Transverse colon (tissue), 4 donors: ENCODE data around the gene PKP3. TPM values are rescaled to one million over a fixed set of nuclear protein-coding genes. Genes with fewer than 3 reads are reported as not detected.

Source experiments
- DNase-seq: peaks from one replicate; pipeline ENCODE4 v3.0.0-alpha.2; 2019
- H3K27ac ChIP-seq, 4 donors: fragments of 200-600 bp; sonication (generic); 2 replicates each; pipeline ENCODE4 v1.5.1; 2016 to 2018; ENCODE audit warnings: inconsistent platforms in 4 of 4
- H3K27me3 ChIP-seq: fragments of 200-600 bp; sonication (generic); 2 replicates; pipeline ENCODE4 v1.5.1; 2017; ENCODE audit warnings: inconsistent platforms
- H3K36me3 ChIP-seq, 4 donors: fragments of 200-600 bp; sonication (generic); 2 replicates each; pipeline ENCODE4 v1.5.1; 2017 to 2019; ENCODE audit warnings: inconsistent platforms in 4 of 4
- H3K4me1 ChIP-seq, 4 donors: fragments of 200-600 bp; sonication (generic); 2 replicates each; pipeline ENCODE4 v1.5.1; 2017 to 2020; ENCODE audit warnings: inconsistent platforms in 4 of 4
- H3K4me3 ChIP-seq, 4 donors: fragments of 200-600 bp; sonication (generic); 1 replicate in 1 of 4; 2 replicates in 3 of 4; pipeline versions ENCODE4 v1.5.1 to v1.6.1; 2017 to 2019; ENCODE audit warnings: inconsistent platforms in 4 of 4
- H3K9me3 ChIP-seq, 2 donors: fragments of 200-600 bp; sonication (generic); 2 replicates each; pipeline ENCODE4 v1.5.1; 2017 to 2019; ENCODE audit warnings: inconsistent platforms in 2 of 2
- CTCF ChIP-seq, 5 experiments: fragments of 200-600 bp in 3 of 5; fragments of 450-650 bp in 2 of 5; sonication (generic) in 3 of 5; IDR thresholded peaks; 1 replicate in 2 of 5; 2 replicates in 3 of 5; pipeline ENCODE4 v1.5.1; 2016 to 2017; ENCODE audit warnings: antibody characterized with exemption in 5 of 5, inconsistent platforms in 3 of 5, mild to moderate bottlenecking in 2 of 5, moderate library complexity in 1 of 5
- EP300 ChIP-seq: sonication (generic); formaldehyde crosslinking; IDR thresholded peaks from one replicate; pipeline ENCODE4 v1.6.1; 2017; ENCODE audit warnings: antibody characterized with exemption, low read depth
- POLR2A ChIP-seq: fragments of 450-650 bp; IDR thresholded peaks from one replicate; pipeline ENCODE4 v1.6.1; 2016; ENCODE audit warnings: antibody characterized with exemption, mild to moderate bottlenecking, moderate library complexity
- POLR2AphosphoS5 ChIP-seq, 3 donors: sonication (generic); formaldehyde crosslinking; IDR thresholded peaks; one replicate each; pipeline ENCODE4 v1.6.1; 2016; ENCODE audit warnings: antibody characterized with exemption in 3 of 3
- WGBS, 2 donors: methylation state at CpG; one replicate each; pipeline ENCODE4 v1.1.5; 2018; ENCODE audit warnings: low coverage in 1 of 2; 5-methylcytosine and 5-hydroxymethylcytosine counted together
- in situ Hi-C, 4 donors: fragments of 200-750 bp; cut with MboI; loops; one replicate each; pipeline versions ENCODE4 v1.15.0 to v1.15.1; 2017; ENCODE audit warnings: low sequenced_read_pairs in 3 of 4, low pct_ligation_motif_present in 1 of 4, low pct_unique_long_range_greater_than_20kb in 1 of 4
- intact Hi-C: fragments of 100-400 bp; cut with DNase I; formaldehyde crosslinking; loops from one replicate; pipeline ENCODE4 v1.15.1; 2023; ENCODE audit warnings: low total_unique reads
- total RNA-seq, 4 donors: library from RNA; depleted of rRNA; stranded (reverse); fragments of >200 nt; gene quantifications; one replicate each; pipeline ENCODE4 v1.1.0, GENCODE V29; 2016

PKP3 gene
- total RNA-seq, 4 donors from 2014 or later, result 159 to 359 (median 200) TPM

- WGBS, 2 donors, result 8% methylated on average over 37 of the region's 76 CpGs; no CpG with 5 or more reads in 1 of the 2 donors
- H3K4me1 ChIP-seq, result peaks cover 18 to 30% (median 26%) of the 10 kb centered on the region in 4 donors
- peak overlapping the region; percentile 39 to 57 (median 49) for H3K4me3 ChIP-seq
- H3K9me3 ChIP-seq, result no peaks in the 10 kb centered on the region
- no peaks in the 10 kb centered on the region for H3K27me3 ChIP-seq
- DNase-seq, result peak; percentile 95
- in situ Hi-C loops, result no loop called here
- peak overlapping the region; percentile 91 to 93 (median 92) for H3K27ac ChIP-seq
- intact Hi-C loops, result loop anchor here (5.0 kb wide), 1 partner anchor 49 kb away; the partner anchor contains the start of gene IFITM2
- TF ChIP-seq POLR2A (peak; percentile 18), CTCF (IDR thresholded peaks at IDR 0.05) (no peak), POLR2AphosphoS5 (IDR thresholded peaks at IDR 0.05) (peak; percentile 71 to 81 (median 75)), EP300 (peak; percentile 83)
- no peaks in the 10 kb centered on the region for H3K36me3 ChIP-seq
Observed at GRCh38 chr11:355581-356458, 38.2 kb upstream of the PKP3 start.

DNA sequence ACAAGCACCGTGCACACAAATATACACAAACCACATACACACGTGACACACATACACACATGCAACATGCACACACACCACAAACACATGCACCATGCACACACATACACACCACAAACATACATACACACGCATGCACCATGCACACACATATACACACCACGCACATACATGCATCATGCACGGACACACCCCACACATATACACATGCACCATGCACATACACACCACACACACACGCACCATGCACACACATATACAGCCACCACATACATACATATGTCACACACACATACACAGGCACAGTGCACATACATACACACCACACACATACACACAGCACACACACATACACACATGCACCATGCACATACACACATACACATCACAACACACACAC is 37.4 kb upstream of the PKP3 start:
- Histone ChIP-seq H3K4me3 (no peak overlapping the region), H3K4me1 (peaks cover 18 to 26% (median 24%) of the 10 kb centered on the region in 4 donors), H3K27ac (no peak overlapping the region), H3K27me3 (no peaks in the 10 kb centered on the region), H3K9me3 (no peaks in the 10 kb centered on the region), H3K36me3 (no peaks in the 10 kb centered on the region)
- no peak for TF ChIP-seq CTCF (IDR thresholded peaks at IDR 0.05)
- no peak for TF ChIP-seq POLR2AphosphoS5 (IDR thresholded peaks at IDR 0.05)
- no peak for TF ChIP-seq POLR2A
- intact Hi-C loops (loop anchor here (5.0 kb wide), 1 partner anchor 49 kb away; the partner anchor contains the start of gene IFITM2), in situ Hi-C loops (no loop called here)
- DNase-seq, result no peak
- 76 to 82% methylated on average over 2 to 6 of the region's 6 CpGs for WGBS, 2 donors

DNA sequence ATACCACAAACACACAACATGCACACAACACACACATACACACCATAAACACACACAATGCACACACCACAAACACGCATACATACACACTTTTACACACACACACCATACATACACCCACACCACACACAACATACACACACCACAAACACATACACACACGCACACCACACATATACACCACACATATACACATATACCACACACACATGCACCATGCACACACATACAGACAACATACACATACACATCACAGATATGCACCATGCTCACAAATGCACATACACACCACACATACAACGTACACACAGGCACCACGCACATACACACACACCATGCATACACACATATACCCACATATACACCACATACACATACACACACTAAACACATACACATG is 36.4 kb upstream of the PKP3 start:
- WGBS, 2 donors, result 87 to 100% methylated on average over 1 to 4 of the region's 4 CpGs
- intact Hi-C loops, result loop anchor here (5.0 kb wide), 1 partner anchor 50 kb away; the partner anchor contains the start of gene IFITM2
- Histone ChIP-seq H3K4me1 (peaks cover 18 to 26% (median 24%) of the 10 kb centered on the region in 4 donors), H3K36me3 (no peaks in the 10 kb centered on the region), H3K27me3 (no peaks in the 10 kb centered on the region), H3K9me3 (no peaks in the 10 kb centered on the region), H3K4me3 (no peak overlapping the region), H3K27ac (no peak overlapping the region)
- TF ChIP-seq POLR2A, result no peak
- TF ChIP-seq POLR2AphosphoS5 (IDR thresholded peaks at IDR 0.05), result no peak
- no peak for TF ChIP-seq CTCF (IDR thresholded peaks at IDR 0.05)
- TF ChIP-seq EP300, result no peak
- DNase-seq, result no peak
- in situ Hi-C loops, result no loop called here

DNA sequence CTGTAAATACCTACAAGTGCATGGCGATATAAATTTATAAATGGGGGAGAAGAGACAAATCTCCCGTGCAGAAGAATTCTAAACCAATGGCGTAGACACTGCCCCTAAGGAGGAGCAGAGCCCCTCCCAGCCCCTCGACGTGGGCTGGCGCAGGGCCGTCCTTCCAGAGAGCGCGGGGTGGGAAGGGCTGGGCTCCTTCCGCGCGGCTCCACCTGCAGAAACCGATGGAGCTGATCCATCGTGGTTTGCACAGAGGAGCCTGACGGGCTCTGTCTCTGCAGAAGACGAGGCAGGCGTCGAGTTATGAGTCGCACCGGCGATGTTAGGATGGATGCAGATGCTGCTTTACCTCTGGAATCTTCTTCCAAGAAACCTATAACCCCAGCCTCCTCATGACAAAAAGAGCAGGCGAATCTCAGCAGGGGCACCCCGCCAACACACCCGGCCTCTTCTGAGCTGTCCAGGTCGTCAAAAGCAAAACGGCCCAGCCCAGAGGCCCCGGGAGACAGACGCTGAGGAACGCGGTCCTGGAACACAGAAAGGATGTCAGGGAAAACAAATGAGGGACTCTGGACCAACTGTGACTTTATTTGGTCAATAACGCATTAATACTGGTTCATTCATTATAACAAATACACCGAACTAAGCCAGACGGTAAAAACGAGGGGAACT is 35.7 kb upstream of the PKP3 start:
- DNase-seq, result no peak
- Histone ChIP-seq H3K9me3 (no peaks in the 10 kb centered on the region), H3K4me3 (no peak overlapping the region), H3K27me3 (no peaks in the 10 kb centered on the region), H3K36me3 (no peaks in the 10 kb centered on the region), H3K4me1 (peaks cover 13 to 20% (median 18%) of the 10 kb centered on the region in 4 donors), H3K27ac (no peak overlapping the region)
- in situ Hi-C loops, result no loop called here
- WGBS, 2 donors, result 61 to 81% methylated on average over 17 to 34 of the region's 34 CpGs
- no peak for TF ChIP-seq POLR2A
- TF ChIP-seq EP300, result no peak
- no peak for TF ChIP-seq CTCF (IDR thresholded peaks at IDR 0.05)
- no peak for TF ChIP-seq POLR2AphosphoS5 (IDR thresholded peaks at IDR 0.05)
- intact Hi-C loops, result loop anchor here (5.0 kb wide), 1 partner anchor 51 kb away; the partner anchor contains the start of gene IFITM2
